ENCODE results near the gene SYNRG.
"Not testable (repeated sequence)": the region's sequence is repeated elsewhere in the genome, so short reads cannot be mapped to it uniquely, and the experiment has no call there.

SYNRG gene

DNA sequence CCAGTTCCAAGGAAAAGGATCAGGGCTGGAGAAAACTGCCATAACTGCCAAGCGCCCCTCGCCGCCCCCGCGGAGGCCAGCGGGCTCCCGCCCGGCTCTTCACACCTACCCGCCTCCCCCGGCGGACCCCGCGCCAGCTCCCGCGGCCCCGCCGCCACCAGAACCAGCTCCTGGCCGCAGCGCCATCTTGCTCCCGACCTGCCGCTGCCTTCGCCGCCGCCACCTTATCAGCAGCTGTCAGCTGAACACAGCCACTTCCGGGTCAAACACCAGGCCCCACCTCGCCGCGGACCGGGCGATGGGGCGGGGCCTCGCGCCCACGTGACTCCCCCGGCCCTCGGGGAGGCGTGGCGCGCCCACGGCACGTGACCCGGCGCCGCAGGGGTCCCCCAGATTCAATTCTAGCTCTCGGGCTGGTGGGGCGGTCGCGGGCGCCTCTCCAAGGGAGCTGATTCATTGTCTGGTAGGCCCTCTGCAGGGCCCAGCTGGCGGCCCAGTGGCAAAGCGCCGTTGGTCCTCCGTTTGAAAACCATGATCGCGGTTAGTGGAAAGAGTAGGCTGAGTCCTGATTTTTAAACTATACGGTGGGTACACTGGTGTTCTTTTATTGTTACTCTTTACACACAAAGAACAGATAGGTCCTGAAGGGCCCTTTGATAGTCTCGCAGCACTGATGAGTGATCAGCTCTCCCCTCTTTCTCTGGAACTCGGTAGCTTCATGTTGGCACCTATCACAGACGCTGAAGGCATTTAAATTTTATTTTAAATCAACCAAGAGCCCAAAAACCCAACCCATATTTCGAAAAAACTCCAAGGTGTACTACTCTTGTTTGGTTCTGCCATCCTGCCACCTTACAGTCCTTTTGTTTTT is at the start of gene SYNRG:
TSS of gene SYNRG (minus strand) at position 249 of the 871 bp plus-strand sequence. CDS start at position 186, 63 bp downstream.
- DNase-seq (ENCODE audit: low read depth): peak; percentile 68

DNA sequence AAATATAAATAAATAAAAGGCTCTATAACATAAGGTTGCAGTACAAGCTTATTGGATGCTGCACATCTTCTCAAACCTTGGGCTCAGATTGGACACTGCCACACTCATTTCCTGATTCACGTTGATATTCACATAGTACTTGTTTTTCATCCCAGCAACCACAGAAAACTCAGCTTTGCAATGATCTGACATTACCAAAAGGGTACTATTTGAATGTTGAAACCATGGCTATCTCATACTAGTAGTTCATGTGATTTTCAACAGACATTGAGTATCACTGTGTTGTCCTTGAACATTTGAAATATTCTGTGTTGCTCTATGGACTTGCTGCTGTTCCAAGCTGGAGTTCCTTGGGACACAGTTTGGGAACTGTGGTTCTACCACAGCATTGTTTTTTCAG is 48.0 kb upstream of the SYNRG start:
- no peak for DNase-seq (ENCODE audit: low read depth)

- DNase-seq (ENCODE audit: low read depth): no peak
Observed at GRCh38 chr17:37651849-37652248, 42.6 kb upstream of the SYNRG start.

DNA sequence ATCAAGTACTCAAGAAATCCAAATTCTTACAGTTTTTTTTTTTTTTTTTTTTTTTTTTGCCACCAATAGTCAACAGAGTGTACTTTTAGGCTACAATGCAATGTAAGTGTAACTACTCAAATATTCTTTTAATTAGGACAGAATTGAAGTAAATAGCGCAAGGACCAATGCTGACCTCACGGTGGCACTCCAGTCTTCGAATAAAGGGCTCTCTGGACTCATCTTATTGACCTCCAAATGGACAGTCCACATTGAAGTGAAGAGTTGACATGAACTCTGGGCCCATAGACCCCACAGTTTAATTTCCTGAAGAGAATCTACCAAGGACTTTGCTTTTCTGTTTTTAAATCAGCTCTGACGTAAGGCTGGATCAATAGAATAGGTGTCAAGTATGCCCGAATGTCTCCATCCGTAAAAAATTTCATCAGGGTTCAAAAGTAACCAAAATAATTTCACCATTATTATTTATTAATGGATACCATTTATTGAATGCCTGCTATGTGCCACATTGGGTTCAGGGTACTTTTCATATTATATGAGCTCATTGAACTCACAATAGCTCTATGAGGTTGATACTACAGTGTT is 41.3 kb upstream of the SYNRG start:
- no peak for DNase-seq (ENCODE audit: low read depth)

DNA sequence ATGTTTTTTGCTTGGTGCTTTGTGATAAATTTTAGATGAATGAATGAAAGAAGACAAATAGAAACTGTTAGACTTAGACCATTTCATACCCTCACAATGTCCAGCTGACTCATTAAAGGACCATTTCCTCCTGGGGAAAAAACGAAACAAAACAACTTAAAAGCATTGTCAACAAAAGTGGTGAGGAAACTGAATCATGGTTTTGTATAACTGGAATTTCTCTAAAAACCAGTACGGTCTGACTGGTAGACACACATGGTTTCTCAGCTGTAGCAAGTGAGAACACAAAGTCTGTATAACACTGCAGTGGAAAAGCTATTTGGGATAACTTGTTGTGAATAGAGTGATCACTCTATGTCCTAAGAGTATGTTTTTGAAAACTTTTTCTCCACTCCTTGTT is 39.3 kb upstream of the SYNRG start:
- DNase-seq (ENCODE audit: low read depth): no peak

GRCh38 chr17:37647856-37648255 is 38.6 kb upstream of the SYNRG start:
- no peak for DNase-seq (ENCODE audit: low read depth)

- no peak for DNase-seq (ENCODE audit: low read depth)
Observed at GRCh38 chr17:37643869-37644268, 34.7 kb upstream of the SYNRG start.

GRCh38 chr17:37643118-37643766 is 34.0 kb upstream of the SYNRG start, which contains the start of gene DDX52:
TSS of gene DDX52 (minus strand) at chr17:37643446. CDS start at chr17:37643420, 26 bp downstream.
- peak; percentile 72 for DNase-seq (ENCODE audit: low read depth)

- DNase-seq (ENCODE audit: low read depth): no peak
Observed at GRCh38 chr17:37642681-37643080, 33.5 kb upstream of the SYNRG start.

DNA sequence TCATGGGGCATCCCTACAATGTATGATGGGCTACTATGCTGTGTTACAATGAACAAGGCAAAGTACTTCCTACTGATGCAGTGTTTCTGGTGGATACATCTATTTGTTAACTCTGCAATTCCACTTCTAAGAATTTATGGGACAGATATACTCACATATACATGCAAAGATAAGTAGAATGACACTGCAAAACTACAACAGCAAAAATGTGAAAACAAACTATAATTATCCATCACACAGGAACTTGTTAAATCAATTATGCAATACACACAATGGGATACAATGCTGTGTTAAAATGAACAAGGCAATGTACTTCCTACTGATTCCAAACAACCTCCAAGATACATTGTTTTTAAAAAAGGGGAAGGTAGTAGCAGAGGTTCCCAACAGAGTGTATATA is 30.8 kb upstream of the SYNRG start:
- no peak for DNase-seq (ENCODE audit: low read depth)

DNA sequence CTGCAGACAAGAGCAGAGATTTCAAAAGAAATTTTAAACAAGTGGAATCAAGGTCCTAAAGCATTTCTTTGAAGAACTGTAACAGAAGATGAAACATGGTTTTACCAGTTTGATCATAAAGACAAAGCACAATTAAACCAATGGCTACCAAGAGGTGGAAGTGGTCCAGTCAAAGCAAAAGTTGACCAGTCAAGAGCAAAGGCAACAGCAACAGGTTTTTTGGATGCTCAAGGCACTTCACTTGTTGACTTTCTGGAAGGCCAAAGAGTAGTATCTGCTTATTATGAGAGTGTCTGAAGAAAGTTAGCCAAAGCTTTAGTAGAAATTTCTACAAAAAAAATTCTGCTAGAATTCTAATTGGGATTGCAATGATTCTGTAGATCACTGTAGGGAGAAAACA is 28.7 kb upstream of the SYNRG start:
- no peak for DNase-seq (ENCODE audit: low read depth)

- not testable (repeated sequence) for DNase-seq (ENCODE audit: low read depth)
Observed at GRCh38 chr17:37616430-37616829, 7.2 kb upstream of the SYNRG start.

GRCh38 chr17:37614823-37615222 is 5.6 kb upstream of the SYNRG start:
- DNase-seq (ENCODE audit: low read depth): no peak

DNA sequence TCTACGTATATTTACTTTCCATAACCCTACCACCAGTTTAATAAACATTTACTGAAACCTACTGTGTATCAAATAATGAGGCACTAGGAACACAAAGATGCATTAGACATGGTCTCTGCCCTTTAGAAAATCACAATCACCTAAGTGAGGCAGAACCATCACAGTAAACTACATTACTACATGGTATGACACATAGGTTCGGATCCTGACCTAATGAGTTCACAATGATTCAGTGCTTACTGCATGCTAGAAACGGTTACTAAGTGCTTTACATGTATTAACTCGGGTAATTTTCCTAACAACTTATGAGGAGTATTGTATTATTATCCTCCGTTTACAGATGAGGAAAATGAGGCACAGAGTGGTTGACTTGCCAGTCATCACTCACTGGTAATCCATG is 5.2 kb upstream of the SYNRG start:
- peak; percentile 58 for DNase-seq (ENCODE audit: low read depth)

- no peak for DNase-seq (ENCODE audit: low read depth)
Observed at GRCh38 chr17:37610971-37611370, 1.8 kb upstream of the SYNRG start.

GRCh38 chr17:37610041-37610420 is 813 bp upstream of the SYNRG start:
- not testable (repeated sequence) for DNase-seq (ENCODE audit: low read depth)

GRCh38 chr17:37608351-37609169 is 658 bp downstream of the SYNRG start:
- no peak for DNase-seq (ENCODE audit: low read depth)

GRCh38 chr17:37607637-37608331 is 1.4 kb downstream of the SYNRG start:
- DNase-seq (ENCODE audit: low read depth): no peak

DNA sequence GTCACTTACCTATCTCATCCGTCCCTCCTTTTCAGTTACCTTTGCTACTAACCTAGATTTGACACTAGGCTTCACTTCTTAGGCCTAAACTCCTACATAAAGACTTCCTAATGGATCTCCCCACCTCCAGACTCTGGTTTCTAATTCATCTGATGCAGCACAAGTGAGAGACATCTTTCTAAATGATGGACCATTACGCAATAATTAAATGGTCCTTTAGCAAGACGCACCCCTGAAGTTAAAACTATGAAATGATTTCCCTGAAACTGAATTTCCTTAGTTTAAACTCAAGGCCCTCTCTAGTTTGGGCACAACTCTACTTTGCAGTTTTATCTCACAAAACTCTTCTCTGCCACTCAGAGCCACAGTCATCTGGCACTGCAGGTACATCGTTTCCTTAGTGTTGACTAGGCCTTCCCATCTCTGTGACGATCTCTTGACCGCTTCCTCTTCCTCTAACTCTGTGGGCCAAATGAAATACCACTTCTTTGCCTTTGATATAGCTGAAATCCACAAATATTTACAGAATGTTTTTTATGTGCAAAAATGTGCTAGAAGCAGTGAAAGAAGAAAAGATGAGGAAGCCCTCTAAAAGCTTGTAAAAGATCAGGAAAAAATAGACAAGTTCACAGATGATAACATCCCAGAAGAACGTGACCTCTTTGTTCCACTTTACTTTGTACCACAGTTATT is 3.3 kb downstream of the SYNRG start:
- DNase-seq (ENCODE audit: low read depth): no peak

DNA sequence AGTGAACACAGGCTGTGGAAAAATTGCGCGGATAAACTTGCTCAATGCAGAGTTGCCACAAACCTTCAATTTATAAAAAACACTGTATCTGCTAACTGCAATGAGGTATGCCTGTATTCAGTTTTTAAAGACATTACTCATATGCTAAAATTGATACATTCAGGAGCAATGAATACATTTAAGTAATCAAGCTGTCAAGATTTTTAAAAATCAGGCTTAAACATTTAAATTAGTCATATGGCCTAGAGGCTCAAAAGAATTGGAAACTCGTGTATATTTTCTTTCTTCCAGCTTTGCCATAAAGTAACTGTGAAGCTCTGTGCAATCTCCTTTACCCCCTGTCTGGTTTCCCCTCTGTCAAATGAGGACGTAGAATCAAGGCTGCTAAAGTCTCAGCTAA is 4.1 kb downstream of the SYNRG start:
- DNase-seq (ENCODE audit: low read depth): no peak

DNA sequence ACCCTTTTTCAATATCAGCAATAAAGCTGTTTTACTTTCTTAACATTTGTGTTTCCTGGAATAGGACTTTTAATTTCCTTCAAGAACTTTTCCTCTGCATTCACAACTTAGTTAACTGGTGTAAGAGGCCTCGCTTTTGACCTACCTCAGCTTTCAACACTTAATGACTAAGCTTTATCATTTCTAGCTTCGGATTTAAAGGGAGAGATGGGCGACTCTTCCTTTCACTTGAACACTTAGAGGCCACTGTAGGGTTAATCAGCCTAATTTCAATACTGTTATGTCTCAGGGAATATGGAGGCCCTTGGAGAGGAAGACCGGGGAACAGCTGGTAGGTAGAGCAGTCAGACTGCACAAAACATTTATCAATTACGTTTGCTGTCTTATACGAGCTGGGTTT is 4.7 kb downstream of the SYNRG start:
- no peak for DNase-seq (ENCODE audit: low read depth)
